ENCODE results near the gene THOC1.

GRCh38 chr18:213505-213904 lies 54.3 kb downstream of the THOC1 start:
- TF ChIP-seq TCF12 (IDR thresholded peaks at IDR 0.05; ENCODE audit: low read depth, low read length) (no peak), SRF (IDR thresholded peaks at IDR 0.05; ENCODE audit: low read depth, low read length) (no peak), SP1 (IDR thresholded peaks at IDR 0.05; ENCODE audit: low read depth, low read length) (no peak), CTCF (IDR thresholded peaks at IDR 0.05; ENCODE audit: control extremely low read depth in 1 of 3, insufficient read depth in 1 of 3, low read depth in 1 of 3, low read length in 3 of 3) (no peak), JUN (IDR thresholded peaks at IDR 0.05; ENCODE audit: low read depth, low read length) (no peak), POLR2A (IDR thresholded peaks at IDR 0.05; ENCODE audit: control extremely low read depth in 1 of 2, low read depth in 2 of 2, low read length in 2 of 2) (0 out of 3 replicates have a peak, but pooled peaks of 1 of the 2 experiments have one; percentile 21), JUND (IDR thresholded peaks at IDR 0.05; ENCODE audit: low read length) (no peak), SIN3A (conservative IDR thresholded peaks at IDR 0.05 in 1 of 2, IDR thresholded peaks at IDR 0.05 in 1 of 2; ENCODE audit: low read depth in 1 of 2, low read length in 2 of 2) (no peak), RBBP5 (IDR thresholded peaks at IDR 0.05; ENCODE audit: borderline replicate concordance, low read depth, low read length) (no peak), EZH2 (IDR thresholded peaks at IDR 0.05; ENCODE audit: low read depth, low read length, severe bottlenecking) (no peak), USF2 (IDR thresholded peaks at IDR 0.05; ENCODE audit: low read length) (no peak), ATF2 (IDR thresholded peaks at IDR 0.05; ENCODE audit: low read length) (no peak), MAX (IDR thresholded peaks at IDR 0.05) (no peak)

Measured in H1 (cell line).